HG03280 (cell line): Measurements from ENCODE around the gene COL5A2.

Experiments used
- ATAC-seq: cut with Tn5 transposase; IDR thresholded peaks from one replicate; pipeline ENCODE4 v1.9.1; 2021; ENCODE audit warnings: mild to moderate bottlenecking, moderate library complexity; ENCODE audit not compliant: unreplicated experiment

Gene COL5A2

GRCh38 chr2:189109921-189110397 lies 69.6 kb downstream of the COL5A2 start:
- ATAC-seq, result peak; percentile 67

- no peak for ATAC-seq
These were observed 74.6 kb downstream of the COL5A2 start for GRCh38 chr2:189104934-189105333.

- no peak for ATAC-seq
These were observed 76.8 kb downstream of the COL5A2 start for GRCh38 chr2:189102735-189103134.

- ATAC-seq, result no peak
These were observed 81.6 kb downstream of the COL5A2 start for GRCh38 chr2:189097934-189098333.

- no peak for ATAC-seq
These were observed 82.7 kb downstream of the COL5A2 start for GRCh38 chr2:189096769-189097447.

GRCh38 chr2:189095101-189095500 lies 84.5 kb downstream of the COL5A2 start:
- no peak for ATAC-seq

GRCh38 chr2:189092936-189093335 lies 86.6 kb downstream of the COL5A2 start:
- no peak for ATAC-seq

- ATAC-seq, result no peak
These were observed 88.3 kb downstream of the COL5A2 start for GRCh38 chr2:189091253-189091652.

- no peak for ATAC-seq
These were observed 90.9 kb downstream of the COL5A2 start for GRCh38 chr2:189088591-189089205.

- no peak for ATAC-seq
These were observed 92.9 kb downstream of the COL5A2 start for GRCh38 chr2:189086710-189087109.

GRCh38 chr2:189086250-189086649 lies 93.3 kb downstream of the COL5A2 start:
- no peak for ATAC-seq

- ATAC-seq, result no peak
These were observed 96.0 kb downstream of the COL5A2 start for GRCh38 chr2:189083606-189084005.

- no peak for ATAC-seq
These were observed 96.5 kb downstream of the COL5A2 start for GRCh38 chr2:189083106-189083505.

- no peak for ATAC-seq
These were observed 97.1 kb downstream of the COL5A2 start for GRCh38 chr2:189082376-189082975.

- no peak for ATAC-seq
These were observed 103.0 kb downstream of the COL5A2 start for GRCh38 chr2:189076572-189076971.

GRCh38 chr2:189076120-189076519 lies 103.4 kb downstream of the COL5A2 start:
- no peak for ATAC-seq

- no peak for ATAC-seq
These were observed 105.1 kb downstream of the COL5A2 start for GRCh38 chr2:189074506-189074905.

GRCh38 chr2:189072036-189072435 lies 107.5 kb downstream of the COL5A2 start:
- no peak for ATAC-seq

GRCh38 chr2:189069855-189070619 lies 109.5 kb downstream of the COL5A2 start:
- no peak for ATAC-seq

GRCh38 chr2:189066037-189066436 lies 113.5 kb downstream of the COL5A2 start:
- no peak for ATAC-seq

- ATAC-seq, result no peak
These were observed 119.4 kb downstream of the COL5A2 start for GRCh38 chr2:189060096-189060642.
